CD4-positive, alpha-beta T cell (primary cell): ENCODE data around the gene MAPK11. TPM values are rescaled to one million over a fixed set of nuclear protein-coding genes. Genes with fewer than 3 reads are reported as not detected.

ENCODE experiments used
- ATAC-seq: fragments of 200-7000 bp; cut with Tn5 transposase; one replicate; pipeline ENCODE4 v1.10.0; 2022; ENCODE audit warnings: mild to moderate bottlenecking; ENCODE audit not compliant: poor library complexity
- CTCF ChIA-PET: fragments of 350-600 bp; sonication (Branson Sonifier 250); formaldehyde crosslinking; loops from one replicate; lab custom pipeline; 2021; ENCODE audit warnings: antibody characterized with exemption, inconsistent platforms; lab: Charles Lee
- POLR2A ChIA-PET: fragments of 350-600 bp; sonication (Branson Sonifier 250); formaldehyde crosslinking; loops from one replicate; lab custom pipeline; 2021; ENCODE audit warnings: antibody characterized with exemption, inconsistent platforms; lab: Charles Lee
- DNase-seq, 14 experiments: peaks; one replicate each; pipeline ENCODE4 v3.0.0-alpha.2; 2013 to 2020; ENCODE audit warnings: mixed read lengths in 2 of 14
- H3K27ac ChIP-seq, 2 donors: one replicate each; pipeline versions ENCODE4 v1.5.1 to v1.7.0; 2013; ENCODE audit warnings: low read length in 2 of 2, low read depth in 1 of 2, mild to moderate bottlenecking in 1 of 2
- H3K27me3 ChIP-seq, 2 experiments: 1 replicate in 1 of 2; 2 replicates in 1 of 2; pipeline versions ENCODE4 v1.6.1 to v1.7.0; 2013; ENCODE audit warnings: low read length in 2 of 2, control low read depth in 1 of 2, mild to moderate bottlenecking in 1 of 2, moderate library complexity in 1 of 2; ENCODE audit not compliant: insufficient read depth in 2 of 2, control insufficient read depth in 1 of 2
- H3K36me3 ChIP-seq: one replicate; pipeline ENCODE4 v1.6.1; 2013; ENCODE audit warnings: low read length, control low read depth; ENCODE audit not compliant: insufficient read depth
- H3K4me1 ChIP-seq: one replicate; pipeline ENCODE4 v1.6.1; 2013; ENCODE audit warnings: low read length, control low read depth; ENCODE audit not compliant: insufficient read depth
- H3K4me3 ChIP-seq: one replicate; pipeline ENCODE4 v1.5.1; 2013; ENCODE audit warnings: mild to moderate bottlenecking, low read length, moderate library complexity
- H3K9me3 ChIP-seq, 2 experiments: 1 replicate in 1 of 2; 2 replicates in 1 of 2; pipeline versions ENCODE4 v1.6.1 to v1.7.0; 2013; ENCODE audit warnings: low read length in 2 of 2, mild to moderate bottlenecking in 2 of 2, control low read depth in 1 of 2, moderate library complexity in 1 of 2; ENCODE audit not compliant: control insufficient read depth in 1 of 2, insufficient read depth in 1 of 2
- H3K27ac Mint-ChIP-seq: one replicate; pipeline ENCODE4 v1.8.0; 2020; ENCODE audit warnings: mixed read lengths
- H3K27me3 Mint-ChIP-seq: one replicate; pipeline ENCODE4 v1.8.0; 2021; ENCODE audit warnings: mixed read lengths
- H3K36me3 Mint-ChIP-seq: one replicate; pipeline ENCODE4 v1.8.0; 2021; ENCODE audit warnings: low read depth, mixed read lengths
- H3K4me1 Mint-ChIP-seq: one replicate; pipeline ENCODE4 v1.8.0; 2021; ENCODE audit warnings: low read depth, mixed read lengths
- H3K4me3 Mint-ChIP-seq: one replicate; pipeline ENCODE4 v1.8.0; 2020; ENCODE audit warnings: mild to moderate bottlenecking, mixed read lengths
- H3K9me3 Mint-ChIP-seq: one replicate; pipeline ENCODE4 v1.8.0; 2020; ENCODE audit warnings: mixed read lengths
- CTCF ChIP-seq: fragments of 200-600 bp; IDR thresholded peaks from one replicate; pipeline ENCODE4 v1.8.0; 2022; ENCODE audit warnings: antibody characterized with exemption, mild to moderate bottlenecking
- intact Hi-C, 2 experiments: fragments of 100-400 bp; cut with DNase I in 1 of 2; cut with micrococcal nuclease in 1 of 2; formaldehyde crosslinking; loops; one replicate each; pipeline versions ENCODE4 v1.15.1 to v1.9.0; 2023 to 2025; cut with DNase I, micrococcal nuclease
- total RNA-seq, 174 experiments: library from RNA in 2 of 174; stranded (reverse) in 2 of 174; gene quantifications; one replicate each; pipeline ENCODE4 v1.2.3 and lab custom pipeline; 2021 to 2026

MAPK11 gene
- total RNA-seq, 2 experiments from 2014 or later: 4.2 to 4.9 TPM

GRCh38 chr22:50242406-50242949 is 27.7 kb downstream of the MAPK11 start:
- peak overlapping the region; percentile 100 for H3K4me3 ChIP-seq
- H3K27ac Mint-ChIP-seq: peak overlapping the region; percentile 63
- peaks cover 72% of the 10 kb centered on the region for H3K4me1 ChIP-seq
- H3K27me3 ChIP-seq: no peaks in the 10 kb centered on the region
- H3K27ac ChIP-seq: no peak overlapping the region
- H3K9me3 Mint-ChIP-seq: no peaks in the 10 kb centered on the region
- POLR2A ChIA-PET: interaction anchor here (1.0 to 3.8 kb wide), 4 partner anchors 9 to 379 kb away, joined by 3 to 14 read pairs (median 4); partner anchors contain the start of genes HDAC10 and SCO2
- CTCF ChIA-PET: interaction anchor here (1.1 to 2.0 kb wide), 4 partner anchors 25 to 283 kb away, joined by 3 to 9 read pairs (median 4); partner anchors contain the start of gene SCO2
- peak overlapping the region; percentile 99 for H3K4me3 Mint-ChIP-seq
- H3K36me3 ChIP-seq: peaks cover 35% of the 10 kb centered on the region
- H3K4me1 Mint-ChIP-seq: peaks cover 41% of the 10 kb centered on the region
- no peak for TF ChIP-seq CTCF
- H3K9me3 ChIP-seq: no peaks in the 10 kb centered on the region
- peaks cover 48% of the 10 kb centered on the region for H3K36me3 Mint-ChIP-seq
- ATAC-seq (no peak), DNase-seq (no peak)
- intact Hi-C loops: loop anchor here in 1 of 2 experiments (5.0 kb wide), 1 partner anchor 55 kb away; the partner anchor contains the start of gene TRABD
- no peaks in the 10 kb centered on the region for H3K27me3 Mint-ChIP-seq

GRCh38 chr22:50238755-50239154 is 31.4 kb downstream of the MAPK11 start:
- Histone ChIP-seq H3K36me3 (peaks cover 33% of the 10 kb centered on the region), H3K4me1 (peaks cover 46% of the 10 kb centered on the region), H3K27ac (no peak overlapping the region), H3K9me3 (no peaks in the 10 kb centered on the region), H3K4me3 (no peak overlapping the region), H3K27me3 (no peaks in the 10 kb centered on the region)
- ChIA-PET CTCF (no interaction called here), POLR2A (no interaction called here)
- H3K4me3 Mint-ChIP-seq: no peak overlapping the region
- TF ChIP-seq CTCF: no peak
- DNase-seq (no peak), ATAC-seq (no peak)
- no peaks in the 10 kb centered on the region for H3K27me3 Mint-ChIP-seq
- no peak overlapping the region for H3K27ac Mint-ChIP-seq
- peaks cover 50% of the 10 kb centered on the region for H3K36me3 Mint-ChIP-seq
- peaks cover 31% of the 10 kb centered on the region for H3K4me1 Mint-ChIP-seq
- intact Hi-C loops: no loop called here
- H3K9me3 Mint-ChIP-seq: no peaks in the 10 kb centered on the region

GRCh38 chr22:50236731-50237409 is 33.3 kb downstream of the MAPK11 start:
- intact Hi-C loops: no loop called here
- H3K4me3 Mint-ChIP-seq: no peak overlapping the region
- CTCF ChIA-PET: no interaction called here

More at GRCh38 chr22:50236731-50237409, 33.3 kb downstream of the MAPK11 start:
- H3K27me3 Mint-ChIP-seq: no peaks in the 10 kb centered on the region
- H3K27ac Mint-ChIP-seq: no peak overlapping the region
- DNase-seq (peak in 1 of 14 experiments; percentile 30), ATAC-seq (peak; percentile 27)
- H3K9me3 Mint-ChIP-seq: no peaks in the 10 kb centered on the region
- H3K4me1 Mint-ChIP-seq: peaks cover 17% of the 10 kb centered on the region
- Histone ChIP-seq H3K4me1 (peaks cover 27% of the 10 kb centered on the region), H3K9me3 (no peaks in the 10 kb centered on the region), H3K4me3 (no peak overlapping the region), H3K27me3 (no peaks in the 10 kb centered on the region), H3K36me3 (peaks cover 39% of the 10 kb centered on the region), H3K27ac (no peak overlapping the region)
- peaks cover 61% of the 10 kb centered on the region for H3K36me3 Mint-ChIP-seq
- POLR2A ChIA-PET: interaction anchor here (0.6 kb wide), 1 partner anchor 95 kb away, joined by 6 read pairs; no protein-coding TSS in a partner anchor
- TF ChIP-seq CTCF: no peak
